GM23248 (cell line): ENCODE results near the gene KLHL40. TPM values are rescaled to one million over a fixed set of nuclear protein-coding genes. Genes with fewer than 3 reads are reported as not detected.

Source experiments
- DNase-seq: peaks from one replicate; pipeline ENCODE4 v3.0.0-alpha.2; 2015
- H2AFZ ChIP-seq: fragments of 200-600 bp; sonication (generic); 2 replicates; pipeline ENCODE4 v1.6.1; 2016; ENCODE audit warnings: antibody characterized with exemption
- H3F3A ChIP-seq: fragments of 200-600 bp; sonication (generic); 2 replicates; pipeline ENCODE4 v1.6.1; 2016; ENCODE audit warnings: mild to moderate bottlenecking, antibody characterized with exemption, mixed run types; ENCODE audit not compliant: insufficient read depth
- H3K27ac ChIP-seq: fragments of 200-600 bp; sonication (generic); 2 replicates; pipeline ENCODE4 v1.5.1; 2016; ENCODE audit warnings: mild to moderate bottlenecking
- H3K27me3 ChIP-seq: fragments of 200-600 bp; sonication (generic); replicated peaks from 2 replicates; pipeline ENCODE4 v1.6.1; 2016; ENCODE audit warnings: mild to moderate bottlenecking; ENCODE audit not compliant: insufficient read depth
- H3K36me3 ChIP-seq: fragments of 200-600 bp; sonication (generic); 2 replicates; pipeline ENCODE4 v1.6.1; 2016; ENCODE audit warnings: low read depth, mild to moderate bottlenecking
- H3K4me1 ChIP-seq: fragments of 200-600 bp; sonication (generic); 2 replicates; pipeline ENCODE4 v1.6.1; 2016; ENCODE audit warnings: mild to moderate bottlenecking; ENCODE audit not compliant: insufficient read depth
- H3K4me2 ChIP-seq: fragments of 200-600 bp; sonication (generic); one replicate; pipeline ENCODE4 v1.6.1; 2016; ENCODE audit warnings: mild to moderate bottlenecking; ENCODE audit not compliant: unreplicated experiment
- H3K4me3 ChIP-seq: fragments of 200-600 bp; sonication (generic); 2 replicates; pipeline ENCODE4 v1.5.1; 2016; ENCODE audit warnings: mild to moderate bottlenecking
- H3K79me2 ChIP-seq: fragments of 200-600 bp; sonication (generic); 2 replicates; pipeline ENCODE4 v1.6.1; 2016; ENCODE audit warnings: mild to moderate bottlenecking; ENCODE audit not compliant: insufficient read depth
- H3K9ac ChIP-seq: fragments of 200-600 bp; sonication (generic); 2 replicates; pipeline ENCODE4 v1.6.1; 2016; ENCODE audit warnings: mild to moderate bottlenecking
- H3K9me2 ChIP-seq: fragments of 200-600 bp; sonication (generic); 2 replicates; pipeline ENCODE4 v1.6.1; 2016; ENCODE audit warnings: mixed run types, mild to moderate bottlenecking, moderate library complexity; ENCODE audit not compliant: insufficient read depth
- H3K9me3 ChIP-seq: fragments of 200-600 bp; sonication (generic); one replicate; pipeline ENCODE4 v1.6.1; 2017; ENCODE audit warnings: low read depth
- H4K20me1 ChIP-seq: fragments of 200-600 bp; sonication (generic); 2 replicates; pipeline ENCODE4 v1.6.0; 2016; ENCODE audit not compliant: insufficient read depth
- EZH2 ChIP-seq: fragments of 200-600 bp; sonication (generic); IDR thresholded peaks from 2 replicates; pipeline ENCODE4 v1.6.1; 2018; ENCODE audit warnings: antibody characterized with exemption, mild to moderate bottlenecking; ENCODE audit not compliant: insufficient read depth, poor library complexity, severe bottlenecking
- EZH2phosphoT487 ChIP-seq: fragments of 200-600 bp; sonication (generic); IDR thresholded peaks from 2 replicates; pipeline ENCODE4 v1.6.1; 2018; ENCODE audit warnings: antibody characterized with exemption, moderate library complexity, mild to moderate bottlenecking, low read depth; ENCODE audit not compliant: insufficient read depth
- WGBS, 2 experiments: methylation state at CpG; one replicate each; pipeline ENCODE4 v1.1.6; 2015 to 2017; ENCODE audit warnings: low lambda C conversion rate in 2 of 2, low coverage in 1 of 2; ENCODE audit errors: missing lambda C conversion rate in 2 of 2; 5-methylcytosine and 5-hydroxymethylcytosine counted together
- in situ Hi-C: fragments of 300-500 bp; cut with MboI; formaldehyde crosslinking; loops from 2 replicates; pipeline ENCODE4 v1.15.0; 2020
- polyA plus RNA-seq: library from polyadenylated mRNA; unstranded; fragments of >200 nt; fragmentation: Nextera tagmentation; extraction: Ambion mirVana; gene quantifications from 2 replicates; pipeline ENCODE4 v1.2.1, GENCODE V29; 2016
- total RNA-seq: library from RNA; depleted of rRNA; stranded (reverse); fragments of >200 nt; shearing (Covaris generic); gene quantifications from 2 replicates; pipeline ENCODE4 v1.2.3, GENCODE V29; 2014

KLHL40 gene
- total and polyA plus RNA-seq, 2 experiments from 2014 or later = not detected

- H3K27ac ChIP-seq = no peak overlapping the region
- H3K4me1 ChIP-seq = no peaks in the 10 kb centered on the region
- in situ Hi-C loops = no loop called here
- no peaks in the 10 kb centered on the region for H4K20me1 ChIP-seq
- TF ChIP-seq EZH2 (no peak), EZH2phosphoT487 (no peak)
- no peak overlapping the region for H3K4me3 ChIP-seq
- no peak overlapping the region for H2AFZ ChIP-seq
- no peak overlapping the region for H3K9ac ChIP-seq
- 0 out of 2 replicates have a peak, but pooled peaks cover 3% of the 10 kb centered on the region for H3K27me3 ChIP-seq
- H3K4me2 ChIP-seq = no peak overlapping the region
- no peak for DNase-seq
- WGBS, 2 experiments = 76 to 78% methylated on average over 18 of the region's 18 CpGs
- no peaks in the 10 kb centered on the region for H3F3A ChIP-seq
- H3K79me2 ChIP-seq = no peaks in the 10 kb centered on the region
- no peaks in the 10 kb centered on the region for H3K9me3 ChIP-seq
- no peaks in the 10 kb centered on the region for H3K36me3 ChIP-seq
- no peaks in the 10 kb centered on the region for H3K9me2 ChIP-seq
Observed at GRCh38 chr3:42697289-42698051, 12.1 kb downstream of the KLHL40 start.

- Histone ChIP-seq H4K20me1 (no peaks in the 10 kb centered on the region), H3K79me2 (no peaks in the 10 kb centered on the region), H3K9me3 (no peaks in the 10 kb centered on the region), H3K27ac (no peak overlapping the region), H3K9ac (no peak overlapping the region), H3F3A (no peaks in the 10 kb centered on the region), H3K36me3 (no peaks in the 10 kb centered on the region), H3K9me2 (no peaks in the 10 kb centered on the region), H2AFZ (no peak overlapping the region), H3K4me1 (no peaks in the 10 kb centered on the region), H3K4me2 (no peak overlapping the region), H3K27me3 (0 out of 2 replicates have a peak, but pooled peaks cover 3% of the 10 kb centered on the region), H3K4me3 (no peak overlapping the region)
- WGBS, 2 experiments = 73% methylated on average over 7 of the region's 7 CpGs
- DNase-seq = no peak
- TF ChIP-seq EZH2phosphoT487 (no peak), EZH2 (no peak)
- in situ Hi-C loops = no loop called here
Observed at GRCh38 chr3:42698216-42698910, 13.0 kb downstream of the KLHL40 start.

GRCh38 chr3:42698911-42699230 is 13.5 kb downstream of the KLHL40 start:
- no peaks in the 10 kb centered on the region for H4K20me1 ChIP-seq
- H3K9me2 ChIP-seq = no peaks in the 10 kb centered on the region
- DNase-seq = no peak
- 59 to 70% methylated on average over 9 of the region's 9 CpGs for WGBS, 2 experiments
- H3K4me2 ChIP-seq = no peak overlapping the region
- in situ Hi-C loops = no loop called here
- H3K36me3 ChIP-seq = no peaks in the 10 kb centered on the region
- H3K4me3 ChIP-seq = no peak overlapping the region
- no peak overlapping the region for H2AFZ ChIP-seq
- H3K27me3 ChIP-seq = 0 out of 2 replicates have a peak, but pooled peaks cover 3% of the 10 kb centered on the region
- TF ChIP-seq EZH2 = no peak
- TF ChIP-seq EZH2phosphoT487 = no peak
- H3K9me3 ChIP-seq = no peaks in the 10 kb centered on the region
- H3K27ac ChIP-seq = no peak overlapping the region
- no peaks in the 10 kb centered on the region for H3K4me1 ChIP-seq
- H3K79me2 ChIP-seq = no peaks in the 10 kb centered on the region
- H3K9ac ChIP-seq = no peak overlapping the region
- H3F3A ChIP-seq = no peaks in the 10 kb centered on the region

- Histone ChIP-seq H3K4me3 (no peak overlapping the region), H4K20me1 (no peaks in the 10 kb centered on the region), H3K79me2 (no peaks in the 10 kb centered on the region), H3K4me2 (no peak overlapping the region), H3K9ac (no peak overlapping the region), H3K4me1 (no peaks in the 10 kb centered on the region), H2AFZ (no peak overlapping the region), H3K9me2 (no peaks in the 10 kb centered on the region), H3F3A (no peaks in the 10 kb centered on the region), H3K27me3 (0 out of 2 replicates have a peak, but pooled peaks cover 3% of the 10 kb centered on the region), H3K9me3 (no peaks in the 10 kb centered on the region), H3K27ac (no peak overlapping the region), H3K36me3 (no peaks in the 10 kb centered on the region)
- DNase-seq = no peak
- in situ Hi-C loops = no loop called here
- WGBS, 2 experiments = 78 to 85% methylated on average over 10 of the region's 10 CpGs
- no peak for TF ChIP-seq EZH2phosphoT487
- TF ChIP-seq EZH2 = no peak
Observed at GRCh38 chr3:42699511-42699971, 14.2 kb downstream of the KLHL40 start.
